Lower leg skin (tissue), 4 donors: ENCODE measurements around the gene INPP4B. TPM values are rescaled to one million over a fixed set of nuclear protein-coding genes. Genes with fewer than 3 reads are reported as not detected.

Experiments
- DNase-seq, 2 donors: peaks; one replicate each; pipeline ENCODE4 v3.0.0-alpha.2; 2019; ENCODE audit warnings: low spot score in 2 of 2
- H3K4me3 ChIP-seq: fragments of 200-600 bp; sonication (generic); 2 replicates; pipeline ENCODE4 v1.5.1; 2017; ENCODE audit warnings: mild to moderate bottlenecking, low read depth; ENCODE audit not compliant: poor library complexity, severe bottlenecking
- POLR2A ChIP-seq, 2 donors: fragments of 450-650 bp; IDR thresholded peaks; one replicate each; pipeline ENCODE4 v1.6.1; 2016 to 2017; ENCODE audit warnings: antibody characterized with exemption in 2 of 2, mild to moderate bottlenecking in 1 of 2, moderate library complexity in 1 of 2
- WGBS, 2 donors: methylation state at CpG; one replicate each; pipeline ENCODE4 v1.1.5; 2018; 5-methylcytosine and 5-hydroxymethylcytosine counted together
- intact Hi-C: fragments of 100-400 bp; cut with DNase I; formaldehyde crosslinking; loops from one replicate; pipeline ENCODE4 v1.15.0; 2023; ENCODE audit warnings: low total_unique reads
- total RNA-seq, 4 donors: library from RNA; depleted of rRNA; stranded (reverse); fragments of >200 nt; gene quantifications; one replicate each; pipeline ENCODE4 v1.1.0, GENCODE V29; 2016
- TF ChIP-seq, protein P1 (sequence below), 3 donors: fragments of 450-650 bp; IDR thresholded peaks; one replicate each; pipeline ENCODE4 v1.5.1; 2016; ENCODE audit warnings: antibody characterized with exemption in 3 of 3, mild to moderate bottlenecking in 3 of 3, moderate library complexity in 2 of 3

The INPP4B gene
- total RNA-seq, 4 donors from 2014 or later: 7.6 to 18.5 (median 17.6) TPM

GRCh38 chr4:142840516-142841123 is 5.5 kb downstream of the INPP4B start:
- intact Hi-C loops: loop anchor here (10.0 kb wide), 1 partner anchor 486 kb away; no protein-coding TSS in a partner anchor
- TF ChIP-seq, protein P1, sequence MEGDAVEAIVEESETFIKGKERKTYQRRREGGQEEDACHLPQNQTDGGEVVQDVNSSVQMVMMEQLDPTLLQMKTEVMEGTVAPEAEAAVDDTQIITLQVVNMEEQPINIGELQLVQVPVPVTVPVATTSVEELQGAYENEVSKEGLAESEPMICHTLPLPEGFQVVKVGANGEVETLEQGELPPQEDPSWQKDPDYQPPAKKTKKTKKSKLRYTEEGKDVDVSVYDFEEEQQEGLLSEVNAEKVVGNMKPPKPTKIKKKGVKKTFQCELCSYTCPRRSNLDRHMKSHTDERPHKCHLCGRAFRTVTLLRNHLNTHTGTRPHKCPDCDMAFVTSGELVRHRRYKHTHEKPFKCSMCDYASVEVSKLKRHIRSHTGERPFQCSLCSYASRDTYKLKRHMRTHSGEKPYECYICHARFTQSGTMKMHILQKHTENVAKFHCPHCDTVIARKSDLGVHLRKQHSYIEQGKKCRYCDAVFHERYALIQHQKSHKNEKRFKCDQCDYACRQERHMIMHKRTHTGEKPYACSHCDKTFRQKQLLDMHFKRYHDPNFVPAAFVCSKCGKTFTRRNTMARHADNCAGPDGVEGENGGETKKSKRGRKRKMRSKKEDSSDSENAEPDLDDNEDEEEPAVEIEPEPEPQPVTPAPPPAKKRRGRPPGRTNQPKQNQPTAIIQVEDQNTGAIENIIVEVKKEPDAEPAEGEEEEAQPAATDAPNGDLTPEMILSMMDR (IDR thresholded peaks at IDR 0.05): no peak
- TF ChIP-seq POLR2A (IDR thresholded peaks at IDR 0.05): no peak
- no peak overlapping the region for H3K4me3 ChIP-seq
- WGBS, 2 donors: 91 to 94% methylated on average over 1 of the region's 1 CpG
- DNase-seq: no peak

DNA sequence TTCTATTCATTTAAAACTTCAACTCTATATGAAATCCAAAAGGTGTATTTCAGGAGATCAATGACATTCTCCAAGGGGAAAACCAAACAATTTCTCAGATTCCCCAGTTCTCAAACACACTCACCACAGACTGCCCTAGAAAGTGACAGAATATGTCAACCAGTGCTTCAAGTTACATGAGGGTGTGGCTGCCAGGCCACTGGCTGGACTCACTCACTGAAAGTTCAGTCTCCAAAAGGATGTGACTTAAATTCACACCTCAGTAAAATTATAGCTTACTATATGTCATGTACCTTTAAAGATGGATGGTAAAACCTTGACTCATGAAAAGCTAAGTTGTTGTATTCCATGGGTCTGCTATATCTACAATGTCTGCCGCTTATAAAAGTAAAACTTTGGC is 7.3 kb downstream of the INPP4B start:
- 95 to 96% methylated on average over 1 of the region's 1 CpG for WGBS, 2 donors
- TF ChIP-seq POLR2A (IDR thresholded peaks at IDR 0.05): no peak
- TF ChIP-seq, protein P1 (IDR thresholded peaks at IDR 0.05): no peak
- DNase-seq: no peak
- intact Hi-C loops: no loop called here
- no peak overlapping the region for H3K4me3 ChIP-seq

DNA sequence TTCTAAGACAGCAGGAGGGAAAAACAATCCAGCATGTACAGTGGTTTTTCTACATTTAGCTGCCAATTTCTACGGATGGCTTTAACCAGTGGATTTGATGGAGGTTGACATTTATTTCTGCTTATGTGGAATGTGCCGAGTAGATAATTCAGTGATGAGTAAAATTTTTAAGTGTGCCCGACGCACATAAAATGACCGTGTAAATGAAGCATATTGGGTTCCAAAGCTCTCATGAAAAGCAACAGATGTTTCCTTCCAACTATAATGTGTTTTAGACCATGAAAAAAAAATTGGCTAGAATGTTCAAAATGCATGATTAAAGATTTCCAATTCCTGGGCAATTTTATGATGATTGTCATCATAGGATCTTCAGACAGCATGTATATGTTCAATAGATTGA is 14.1 kb downstream of the INPP4B start:
- WGBS, 2 donors: 54 to 57% methylated on average over 5 of the region's 5 CpGs
- DNase-seq: no peak
- H3K4me3 ChIP-seq: no peak overlapping the region
- intact Hi-C loops: no loop called here
- TF ChIP-seq, protein P1 (IDR thresholded peaks at IDR 0.05): no peak
- no peak for TF ChIP-seq POLR2A (IDR thresholded peaks at IDR 0.05)

DNA sequence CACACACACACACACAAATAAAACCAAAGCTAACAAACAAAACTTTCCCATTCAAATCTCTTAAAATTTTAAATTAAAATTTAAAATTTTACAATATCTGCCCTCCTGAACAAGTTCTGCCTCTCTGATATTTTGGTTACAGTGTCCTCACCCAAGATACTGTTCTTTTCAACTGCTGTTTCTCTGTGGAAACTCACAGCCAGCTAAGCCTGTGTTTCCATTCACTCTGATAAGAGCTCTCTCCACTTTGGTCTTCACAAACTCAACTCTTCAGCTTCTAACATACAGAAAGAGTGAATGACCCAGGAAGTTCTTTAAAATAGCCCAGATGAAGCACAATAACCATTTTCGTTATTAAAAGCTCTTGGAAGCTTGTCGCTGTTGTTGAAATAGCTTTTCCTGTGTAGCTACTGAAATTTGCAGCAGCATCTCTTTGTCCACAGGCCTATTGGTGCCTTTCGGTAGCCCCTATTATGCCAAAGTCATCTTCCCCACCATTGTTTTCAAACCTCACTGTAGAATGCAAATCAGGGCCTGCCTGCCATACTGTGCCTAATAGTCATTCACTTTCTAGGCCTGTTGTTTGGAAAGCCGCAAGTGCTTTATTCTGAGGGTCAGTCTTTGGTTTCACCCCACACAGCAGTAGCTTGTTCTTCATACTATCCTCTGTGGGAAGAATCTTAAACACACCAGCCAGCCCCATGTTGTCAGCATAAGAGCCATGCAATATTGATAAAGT is 19.4 kb downstream of the INPP4B start:
- WGBS, 2 donors: 96 to 99% methylated on average over 4 of the region's 4 CpGs
- TF ChIP-seq, protein P1 (IDR thresholded peaks at IDR 0.05): no peak
- no peak for TF ChIP-seq POLR2A (IDR thresholded peaks at IDR 0.05)
- no peak for DNase-seq
- no peak overlapping the region for H3K4me3 ChIP-seq
- intact Hi-C loops: no loop called here

GRCh38 chr4:142824368-142824767 is 21.7 kb downstream of the INPP4B start:
- no peak overlapping the region for H3K4me3 ChIP-seq
- 83 to 91% methylated on average over 1 of the region's 1 CpG for WGBS, 2 donors
- TF ChIP-seq, protein P1 (IDR thresholded peaks at IDR 0.05): no peak
- no peak for TF ChIP-seq POLR2A (IDR thresholded peaks at IDR 0.05)
- no peak for DNase-seq
- intact Hi-C loops: no loop called here
